PC-9 (cell line): ENCODE results near the gene HCN1. TPM values are rescaled to one million over a fixed set of nuclear protein-coding genes. Genes with fewer than 3 reads are reported as not detected.
"Not testable (repeated sequence)": the region's sequence is repeated elsewhere in the genome, so short reads cannot be mapped to it uniquely, and the experiment has no call there.

Source experiments
- BruUV-seq: library from RNA; stranded (reverse); fragments of 400-500 nt; replicated peaks from 2 replicates; lab custom pipeline; 2021; lab: Mats Ljungman, UMichigan
- CTCF ChIA-PET: fragments of 300-600 bp; sonication (Branson Sonifier 250); formaldehyde crosslinking; loops from one replicate; lab custom pipeline; 2022; ENCODE audit warnings: antibody characterized with exemption; lab: Charles Lee
- POLR2A ChIA-PET: fragments of 300-600 bp; sonication (Branson Sonifier 250); formaldehyde crosslinking; loops from one replicate; lab custom pipeline; 2022; ENCODE audit warnings: antibody characterized with exemption; ENCODE audit not compliant: unreplicated experiment; lab: Charles Lee
- DNase-seq, 2 experiments: peaks; one replicate each; pipeline versions ENCODE4 v3.0.0 to v3.0.0-alpha.2; 2015 to 2022; ENCODE audit warnings: mixed read lengths in 1 of 2
- H2AFZ ChIP-seq: fragments of 200-600 bp; sonication (generic); 2 replicates; pipeline ENCODE4 v1.8.1; 2017; ENCODE audit warnings: antibody characterized with exemption
- H3F3A ChIP-seq: fragments of 200-600 bp; sonication (generic); 2 replicates; pipeline ENCODE4 v1.8.1; 2017; ENCODE audit warnings: antibody characterized with exemption, mild to moderate bottlenecking, low read depth; ENCODE audit not compliant: insufficient read depth
- H3K27ac ChIP-seq: fragments of 200-600 bp; sonication (generic); 2 replicates; pipeline ENCODE4 v1.6.1; 2016; ENCODE audit warnings: mixed run types
- H3K27me3 ChIP-seq: fragments of 200-600 bp; sonication (generic); 2 replicates; pipeline ENCODE4 v1.6.1; 2016; ENCODE audit warnings: low read depth, mixed run types; ENCODE audit not compliant: insufficient read depth
- H3K36me3 ChIP-seq: fragments of 200-600 bp; sonication (generic); 2 replicates; pipeline ENCODE4 v1.6.1; 2016; ENCODE audit warnings: low read depth, mixed run types
- H3K4me1 ChIP-seq: fragments of 200-600 bp; sonication (generic); replicated peaks from 2 replicates; pipeline ENCODE4 v1.6.1; 2016; ENCODE audit warnings: mixed run types; ENCODE audit not compliant: insufficient read depth
- H3K4me2 ChIP-seq: fragments of 200-600 bp; sonication (generic); 2 replicates; pipeline ENCODE4 v1.6.1; 2017; ENCODE audit warnings: mixed run types
- H3K4me3 ChIP-seq: fragments of 200-600 bp; sonication (generic); 2 replicates; pipeline ENCODE4 v1.6.1; 2016; ENCODE audit warnings: mixed run types
- H3K79me2 ChIP-seq: fragments of 200-600 bp; sonication (generic); 2 replicates; pipeline ENCODE4 v1.6.1; 2017; ENCODE audit warnings: low read depth, mixed run types
- H3K9me2 ChIP-seq: fragments of 200-600 bp; sonication (generic); 2 replicates; pipeline ENCODE4 v1.8.1; 2017; ENCODE audit warnings: mild to moderate bottlenecking; ENCODE audit not compliant: insufficient read depth
- H3K9me3 ChIP-seq: fragments of 200-600 bp; sonication (generic); 2 replicates; pipeline ENCODE4 v1.8.1; 2016; ENCODE audit warnings: low read depth; ENCODE audit not compliant: insufficient read depth
- H4K20me1 ChIP-seq: fragments of 200-600 bp; sonication (generic); 2 replicates; pipeline ENCODE4 v1.8.1; 2017; ENCODE audit not compliant: insufficient read depth
- CTCF ChIP-seq: fragments of 200-600 bp; sonication (generic); conservative IDR thresholded peaks from 2 replicates; pipeline ENCODE4 v1.6.1; 2017; ENCODE audit warnings: mixed run types, antibody characterized with exemption, mild to moderate bottlenecking, moderate library complexity
- EZH2 ChIP-seq: fragments of 200-600 bp; sonication (generic); IDR thresholded peaks from 2 replicates; pipeline ENCODE4 v1.8.0; 2017; ENCODE audit warnings: antibody characterized with exemption, low read depth
- intact Hi-C: fragments of 100-400 bp; cut with micrococcal nuclease; formaldehyde crosslinking; loops from one replicate; pipeline ENCODE4 v1.10.0; 2022; ENCODE audit not compliant: unreplicated experiment
- total RNA-seq: library from RNA; stranded (reverse); gene quantifications from 2 replicates; pipeline ENCODE4 v1.2.3, GENCODE V29; 2021

HCN1 gene
- total RNA-seq, 1 experiment from 2014 or later, result not detected

DNA sequence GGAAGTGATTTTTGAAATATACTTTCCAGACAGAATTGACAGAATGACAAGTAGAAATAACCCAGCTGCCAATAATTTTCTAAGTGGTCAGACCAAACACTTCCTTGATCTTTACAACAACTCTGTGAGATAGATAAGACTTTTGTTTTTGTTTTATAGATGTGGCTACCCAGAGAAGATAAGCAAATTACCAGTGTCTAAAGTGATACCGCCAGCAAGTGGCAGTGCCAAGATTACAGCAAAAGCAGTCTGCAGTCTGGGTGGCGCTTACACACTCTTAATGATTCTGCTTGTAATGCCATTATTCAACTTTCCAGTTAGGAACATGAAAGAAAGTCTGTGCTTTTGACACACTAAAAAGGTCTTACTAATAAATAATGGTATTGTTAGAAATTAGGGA, 92.1 kb downstream of the HCN1 start:
- no peaks in the 10 kb centered on the region; the same call in 1 of the 2 replicates for H3K9me2 ChIP-seq
- intact Hi-C loops, result no loop called here
- no peaks in the 10 kb centered on the region for H3K36me3 ChIP-seq
- TF ChIP-seq EZH2 (no peak), CTCF (no peak)
- CTCF ChIA-PET, result no interaction called here
- no peak overlapping the region for H3K4me3 ChIP-seq
- H3K27ac ChIP-seq, result no peak overlapping the region
- no peaks in the 10 kb centered on the region for H3K27me3 ChIP-seq
- POLR2A ChIA-PET, result no interaction called here
- no peaks in the 10 kb centered on the region for H3K9me3 ChIP-seq
- no peaks in the 10 kb centered on the region for H3K79me2 ChIP-seq
- no peaks in the 10 kb centered on the region for H4K20me1 ChIP-seq
- H3K4me2 ChIP-seq, result no peak overlapping the region
- no peaks in the 10 kb centered on the region for H3K4me1 ChIP-seq
- BruUV-seq, result no TSS peak
- H2AFZ ChIP-seq, result no peak overlapping the region
- no peak for DNase-seq
- no peaks in the 10 kb centered on the region for H3F3A ChIP-seq

DNA sequence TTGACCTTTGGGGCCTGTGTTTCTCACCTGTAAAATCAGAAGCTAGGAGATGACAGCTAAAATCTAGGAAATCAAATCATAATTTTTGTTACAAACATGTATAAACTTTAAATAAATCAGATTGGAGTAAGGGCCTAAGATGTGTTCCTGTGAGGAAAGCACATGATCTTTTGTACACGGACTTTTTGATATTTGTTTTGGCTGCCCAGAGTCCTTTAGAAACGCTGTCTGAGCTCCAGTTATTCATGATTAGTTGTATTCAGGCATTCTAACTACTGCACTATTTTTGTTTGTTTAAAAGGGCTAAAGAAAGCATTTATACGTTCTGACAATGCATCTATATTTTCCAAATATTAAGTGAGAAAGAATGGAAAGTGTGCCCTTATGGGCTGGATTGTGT, 94.8 kb downstream of the HCN1 start:
- DNase-seq, result no peak
- ChIA-PET POLR2A (no interaction called here), CTCF (no interaction called here)
- H3K4me1 ChIP-seq, result no peaks in the 10 kb centered on the region
- BruUV-seq, result no TSS peak
- intact Hi-C loops, result no loop called here
- no peaks in the 10 kb centered on the region for H3K79me2 ChIP-seq
- no peaks in the 10 kb centered on the region for H3K27me3 ChIP-seq
- H3K4me2 ChIP-seq, result no peak overlapping the region
- no peaks in the 10 kb centered on the region; the same call in 1 of the 2 replicates for H3K9me2 ChIP-seq
- no peaks in the 10 kb centered on the region for H4K20me1 ChIP-seq
- no peaks in the 10 kb centered on the region for H3K9me3 ChIP-seq
- H3F3A ChIP-seq, result no peaks in the 10 kb centered on the region
- no peak overlapping the region for H2AFZ ChIP-seq
- no peak overlapping the region for H3K27ac ChIP-seq
- H3K4me3 ChIP-seq, result no peak overlapping the region
- no peak for TF ChIP-seq EZH2
- no peak for TF ChIP-seq CTCF
- H3K36me3 ChIP-seq, result no peaks in the 10 kb centered on the region

DNA sequence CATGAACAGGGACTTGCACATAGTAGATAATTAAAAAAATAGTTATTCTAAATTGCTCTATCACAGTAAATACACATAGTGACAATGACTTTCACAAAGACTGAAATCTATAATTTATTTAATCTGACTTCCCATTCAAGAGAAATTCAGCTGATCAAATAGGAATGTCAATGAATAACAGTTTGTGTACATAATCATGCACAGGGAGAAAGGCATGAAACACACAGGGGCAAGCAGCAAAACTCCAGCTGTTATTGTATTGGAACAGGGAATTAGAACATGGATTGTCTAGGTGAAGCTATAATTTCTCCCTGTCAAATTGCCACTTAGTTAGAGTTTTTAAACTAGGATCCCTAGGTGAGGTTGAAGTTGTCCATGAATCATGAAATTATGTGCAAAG, 99.9 kb downstream of the HCN1 start:
- Histone ChIP-seq H3K9me2 (no peaks in the 10 kb centered on the region; the same call in 1 of the 2 replicates), H3K79me2 (no peaks in the 10 kb centered on the region), H3K4me1 (no peaks in the 10 kb centered on the region), H2AFZ (no peak overlapping the region), H3F3A (no peaks in the 10 kb centered on the region), H3K4me3 (no peak overlapping the region), H3K27ac (no peak overlapping the region), H4K20me1 (no peaks in the 10 kb centered on the region), H3K4me2 (no peak overlapping the region), H3K27me3 (no peaks in the 10 kb centered on the region), H3K9me3 (no peaks in the 10 kb centered on the region), H3K36me3 (no peaks in the 10 kb centered on the region)
- no peak for DNase-seq
- intact Hi-C loops, result no loop called here
- TF ChIP-seq EZH2 (no peak), CTCF (no peak)
- BruUV-seq, result no TSS peak
- ChIA-PET CTCF (no interaction called here), POLR2A (no interaction called here)

- H3K27ac ChIP-seq, BruUV-seq, H3K4me3 ChIP-seq, DNase-seq, H4K20me1 ChIP-seq, H3F3A ChIP-seq, CTCF ChIA-PET, H3K27me3 ChIP-seq, H3K36me3 ChIP-seq, H3K9me3 ChIP-seq, H2AFZ ChIP-seq, H3K4me1 ChIP-seq, H3K4me2 ChIP-seq, H3K79me2 ChIP-seq, intact Hi-C loops, POLR2A ChIA-PET, H3K9me2 ChIP-seq: not testable (repeated sequence)
Measured at GRCh38 chr5:45586001-45586400, 110.2 kb downstream of the HCN1 start.
